GM23338 (cell line): Measurements from ENCODE around the gene MTMR1. TPM values are rescaled to one million over a fixed set of nuclear protein-coding genes. Genes with fewer than 3 reads are reported as not detected.

Source experiments
- ATAC-seq: fragments of 200-7000 bp; cut with Tn5 transposase; 3 replicates; pipeline ENCODE4 v1.9.1; 2020
- DNase-seq: peaks from one replicate; pipeline ENCODE4 v3.0.0-alpha.2; 2015; ENCODE audit warnings: low spot score
- H2AFZ ChIP-seq: fragments of 200-600 bp; sonication (generic); 2 replicates; pipeline ENCODE4 v1.8.0; 2016; ENCODE audit warnings: antibody characterized with exemption, mild to moderate bottlenecking, moderate library complexity
- H3F3A ChIP-seq: fragments of 200-600 bp; sonication (generic); replicated peaks from 2 replicates; pipeline ENCODE4 v1.8.0; 2017; ENCODE audit warnings: antibody characterized with exemption, mixed run types, low read depth
- H3K27ac ChIP-seq: fragments of 200-600 bp; sonication (generic); 2 replicates; pipeline ENCODE4 v1.6.1; 2016; ENCODE audit warnings: low read depth
- H3K27me3 ChIP-seq: fragments of 200-600 bp; sonication (generic); 2 replicates; pipeline ENCODE4 v1.8.0; 2016; ENCODE audit warnings: mild to moderate bottlenecking, mixed run types, moderate library complexity; ENCODE audit not compliant: insufficient read depth
- H3K36me3 ChIP-seq: fragments of 200-600 bp; sonication (generic); 2 replicates; pipeline ENCODE4 v1.8.0; 2016; ENCODE audit warnings: mild to moderate bottlenecking; ENCODE audit not compliant: insufficient read depth
- H3K4me1 ChIP-seq: fragments of 200-600 bp; sonication (generic); 2 replicates; pipeline ENCODE4 v1.8.0; 2016; ENCODE audit warnings: mild to moderate bottlenecking, moderate library complexity; ENCODE audit not compliant: insufficient read depth
- H3K4me2 ChIP-seq: fragments of 200-600 bp; sonication (generic); 2 replicates; pipeline ENCODE4 v1.7.1; 2017; ENCODE audit warnings: mixed run types
- H3K4me3 ChIP-seq: fragments of 200-600 bp; sonication (generic); 2 replicates; pipeline ENCODE4 v1.6.1; 2016; ENCODE audit warnings: mixed run types
- H3K79me2 ChIP-seq: fragments of 200-600 bp; sonication (generic); replicated peaks from 2 replicates; pipeline ENCODE4 v1.8.0; 2017; ENCODE audit warnings: mild to moderate bottlenecking; ENCODE audit not compliant: insufficient read depth
- H3K9me2 ChIP-seq: fragments of 200-600 bp; sonication (generic); 2 replicates; pipeline ENCODE4 v1.8.0; 2017; ENCODE audit not compliant: insufficient read depth
- H4K20me1 ChIP-seq: fragments of 200-600 bp; sonication (generic); replicated peaks from 2 replicates; pipeline ENCODE4 v1.8.0; 2017; ENCODE audit warnings: mild to moderate bottlenecking; ENCODE audit not compliant: insufficient read depth
- H3K27ac Mint-ChIP-seq: 2 replicates; pipeline ENCODE4 v1.8.0; 2020; ENCODE audit warnings: inconsistent platforms, mild to moderate bottlenecking, moderate library complexity, mixed read lengths
- H3K27me3 Mint-ChIP-seq: 3 replicates; pipeline ENCODE4 v1.8.0; 2022; ENCODE audit warnings: low read depth, mild to moderate bottlenecking, moderate library complexity, mixed read lengths, inconsistent platforms; ENCODE audit not compliant: insufficient read depth, poor library complexity
- H3K36me3 Mint-ChIP-seq: 3 replicates; pipeline ENCODE4 v1.8.0; 2021; ENCODE audit warnings: low read depth, mild to moderate bottlenecking, inconsistent platforms, moderate library complexity, mixed read lengths
- H3K4me1 Mint-ChIP-seq: 3 replicates; pipeline ENCODE4 v1.8.0; 2020; ENCODE audit warnings: mild to moderate bottlenecking, inconsistent platforms, mixed read lengths
- H3K4me3 Mint-ChIP-seq: 3 replicates; pipeline ENCODE4 v1.8.0; 2021; ENCODE audit warnings: moderate library complexity, mild to moderate bottlenecking, inconsistent platforms, mixed read lengths
- H3K9me3 Mint-ChIP-seq: 3 replicates; pipeline ENCODE4 v1.8.0; 2020; ENCODE audit warnings: moderate library complexity, mild to moderate bottlenecking, inconsistent platforms, mixed read lengths
- CREB1 ChIP-seq: fragments of 250-450 bp; sonication (Bioruptor Pico); IDR thresholded peaks from 2 replicates; pipeline ENCODE4 v1.5.0; 2020; ENCODE audit warnings: low read depth, mild to moderate bottlenecking, moderate library complexity
- EZH2 ChIP-seq: fragments of 200-600 bp; sonication (generic); IDR thresholded peaks from one replicate; pipeline ENCODE4 v1.8.0; 2017; ENCODE audit warnings: antibody characterized with exemption, mild to moderate bottlenecking, low read depth; ENCODE audit not compliant: unreplicated experiment
- EZH2phosphoT487 ChIP-seq: fragments of 200-600 bp; sonication (generic); IDR thresholded peaks from one replicate; pipeline ENCODE4 v1.8.1; 2018; ENCODE audit warnings: antibody characterized with exemption; ENCODE audit not compliant: unreplicated experiment
- JUNB ChIP-seq: IDR thresholded peaks from one replicate; pipeline ENCODE4 v1.6.1; 2016; ENCODE audit warnings: antibody characterized with exemption; ENCODE audit not compliant: unreplicated experiment
- NANOG ChIP-seq: IDR thresholded peaks from 2 replicates; pipeline ENCODE4 v1.6.1; 2016; ENCODE audit warnings: antibody characterized with exemption, borderline replicate concordance
- STAT1 ChIP-seq: IDR thresholded peaks from one replicate; pipeline ENCODE4 v1.6.1; 2016; ENCODE audit warnings: antibody characterized with exemption; ENCODE audit not compliant: unreplicated experiment
- ZNF331 ChIP-seq: fragments of 250-450 bp; sonication (Bioruptor Pico); IDR thresholded peaks from 2 replicates; pipeline ENCODE4 v1.5.0; 2020; ENCODE audit warnings: low read depth, mild to moderate bottlenecking, moderate library complexity
- polyA plus RNA-seq: library from polyadenylated mRNA; unstranded; fragments of >200 nt; fragmentation: Nextera tagmentation; extraction: Ambion mirVana; gene quantifications from 2 replicates; pipeline ENCODE4 v1.2.1, GENCODE V29; 2016
- total RNA-seq: library from RNA; depleted of rRNA; stranded (reverse); fragments of >200 nt; shearing (Covaris generic); gene quantifications from 2 replicates; pipeline ENCODE4 v1.2.3, GENCODE V29; 2014
- TF ChIP-seq, protein P1 (sequence below): IDR thresholded peaks from 2 replicates; pipeline ENCODE4 v1.6.1; 2016; ENCODE audit warnings: antibody characterized with exemption
- TF ChIP-seq, protein P2 (sequence below): IDR thresholded peaks from one replicate; pipeline ENCODE4 v1.6.1; 2018; ENCODE audit warnings: antibody characterized with exemption; ENCODE audit not compliant: unreplicated experiment
- TF ChIP-seq, protein P3 (sequence below), 2 experiments: fragments of 200-600 bp in 1 of 2; sonication (generic) in 1 of 2; conservative IDR thresholded peaks; 2 replicates each; pipeline versions ENCODE4 v1.5.1 to v1.6.1; 2016 to 2017; ENCODE audit warnings: antibody characterized with exemption in 2 of 2, low read depth in 2 of 2, mild to moderate bottlenecking in 2 of 2, moderate library complexity in 1 of 2
- TF ChIP-seq, protein P4 (sequence below): fragments of 250-450 bp; sonication (Bioruptor Pico); IDR thresholded peaks from 2 replicates; pipeline ENCODE4 v1.5.0; 2020; ENCODE audit warnings: mild to moderate bottlenecking, moderate library complexity

MTMR1 gene
- total and polyA plus RNA-seq, 2 experiments from 2014 or later = 4.5 to 19.1 TPM

DNA sequence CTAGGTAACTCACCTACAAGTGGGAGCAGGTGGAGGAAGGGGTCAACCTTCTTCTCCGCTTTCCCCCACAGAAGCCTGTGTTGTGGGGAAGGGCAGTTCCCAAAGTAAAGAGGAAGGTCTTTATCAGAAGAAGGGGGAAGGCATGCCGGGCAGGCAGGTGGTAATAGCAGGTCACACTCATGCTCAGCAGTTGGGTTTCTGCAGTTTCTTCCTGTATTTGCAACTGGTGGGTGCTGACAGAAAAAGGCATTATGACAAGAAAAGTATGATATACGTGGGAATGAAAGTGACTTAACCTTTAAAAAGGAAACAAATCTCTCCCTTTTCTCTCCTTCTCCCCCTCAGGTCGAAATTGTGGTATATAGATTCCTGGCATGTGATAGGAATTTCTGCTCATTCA, 3.7 kb downstream of the MTMR1 start:
- Histone ChIP-seq H3K4me1 (peaks cover 14% of the 10 kb centered on the region), H4K20me1 (no peaks in the 10 kb centered on the region), H3K4me2 (no peak overlapping the region), H3K4me3 (no peak overlapping the region), H3K9me2 (no peaks in the 10 kb centered on the region), H3K36me3 (no peaks in the 10 kb centered on the region), H3K79me2 (peaks cover 11% of the 10 kb centered on the region; the same call in 1 of the 2 replicates), H2AFZ (no peak overlapping the region), H3K27ac (no peak overlapping the region), H3F3A (no peaks in the 10 kb centered on the region), H3K27me3 (no peaks in the 10 kb centered on the region)
- H3K9me3 Mint-ChIP-seq = no peaks in the 10 kb centered on the region
- no peak overlapping the region for H3K27ac Mint-ChIP-seq
- peaks cover 20% of the 10 kb centered on the region for H3K4me1 Mint-ChIP-seq
- H3K4me3 Mint-ChIP-seq = no peak overlapping the region
- no peaks in the 10 kb centered on the region for H3K36me3 Mint-ChIP-seq
- TF ChIP-seq JUNB = no peak
- TF ChIP-seq, protein P1, sequence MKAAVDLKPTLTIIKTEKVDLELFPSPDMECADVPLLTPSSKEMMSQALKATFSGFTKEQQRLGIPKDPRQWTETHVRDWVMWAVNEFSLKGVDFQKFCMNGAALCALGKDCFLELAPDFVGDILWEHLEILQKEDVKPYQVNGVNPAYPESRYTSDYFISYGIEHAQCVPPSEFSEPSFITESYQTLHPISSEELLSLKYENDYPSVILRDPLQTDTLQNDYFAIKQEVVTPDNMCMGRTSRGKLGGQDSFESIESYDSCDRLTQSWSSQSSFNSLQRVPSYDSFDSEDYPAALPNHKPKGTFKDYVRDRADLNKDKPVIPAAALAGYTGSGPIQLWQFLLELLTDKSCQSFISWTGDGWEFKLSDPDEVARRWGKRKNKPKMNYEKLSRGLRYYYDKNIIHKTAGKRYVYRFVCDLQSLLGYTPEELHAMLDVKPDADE = no peak
- TF ChIP-seq CREB1 = no peak
- TF ChIP-seq ZNF331 (CRISPR knock-in tag) = no peak
- no peak for TF ChIP-seq EZH2
- TF ChIP-seq STAT1 = no peak
- TF ChIP-seq, protein P2, sequence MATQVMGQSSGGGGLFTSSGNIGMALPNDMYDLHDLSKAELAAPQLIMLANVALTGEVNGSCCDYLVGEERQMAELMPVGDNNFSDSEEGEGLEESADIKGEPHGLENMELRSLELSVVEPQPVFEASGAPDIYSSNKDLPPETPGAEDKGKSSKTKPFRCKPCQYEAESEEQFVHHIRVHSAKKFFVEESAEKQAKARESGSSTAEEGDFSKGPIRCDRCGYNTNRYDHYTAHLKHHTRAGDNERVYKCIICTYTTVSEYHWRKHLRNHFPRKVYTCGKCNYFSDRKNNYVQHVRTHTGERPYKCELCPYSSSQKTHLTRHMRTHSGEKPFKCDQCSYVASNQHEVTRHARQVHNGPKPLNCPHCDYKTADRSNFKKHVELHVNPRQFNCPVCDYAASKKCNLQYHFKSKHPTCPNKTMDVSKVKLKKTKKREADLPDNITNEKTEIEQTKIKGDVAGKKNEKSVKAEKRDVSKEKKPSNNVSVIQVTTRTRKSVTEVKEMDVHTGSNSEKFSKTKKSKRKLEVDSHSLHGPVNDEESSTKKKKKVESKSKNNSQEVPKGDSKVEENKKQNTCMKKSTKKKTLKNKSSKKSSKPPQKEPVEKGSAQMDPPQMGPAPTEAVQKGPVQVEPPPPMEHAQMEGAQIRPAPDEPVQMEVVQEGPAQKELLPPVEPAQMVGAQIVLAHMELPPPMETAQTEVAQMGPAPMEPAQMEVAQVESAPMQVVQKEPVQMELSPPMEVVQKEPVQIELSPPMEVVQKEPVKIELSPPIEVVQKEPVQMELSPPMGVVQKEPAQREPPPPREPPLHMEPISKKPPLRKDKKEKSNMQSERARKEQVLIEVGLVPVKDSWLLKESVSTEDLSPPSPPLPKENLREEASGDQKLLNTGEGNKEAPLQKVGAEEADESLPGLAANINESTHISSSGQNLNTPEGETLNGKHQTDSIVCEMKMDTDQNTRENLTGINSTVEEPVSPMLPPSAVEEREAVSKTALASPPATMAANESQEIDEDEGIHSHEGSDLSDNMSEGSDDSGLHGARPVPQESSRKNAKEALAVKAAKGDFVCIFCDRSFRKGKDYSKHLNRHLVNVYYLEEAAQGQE = no peak
- TF ChIP-seq, protein P3, sequence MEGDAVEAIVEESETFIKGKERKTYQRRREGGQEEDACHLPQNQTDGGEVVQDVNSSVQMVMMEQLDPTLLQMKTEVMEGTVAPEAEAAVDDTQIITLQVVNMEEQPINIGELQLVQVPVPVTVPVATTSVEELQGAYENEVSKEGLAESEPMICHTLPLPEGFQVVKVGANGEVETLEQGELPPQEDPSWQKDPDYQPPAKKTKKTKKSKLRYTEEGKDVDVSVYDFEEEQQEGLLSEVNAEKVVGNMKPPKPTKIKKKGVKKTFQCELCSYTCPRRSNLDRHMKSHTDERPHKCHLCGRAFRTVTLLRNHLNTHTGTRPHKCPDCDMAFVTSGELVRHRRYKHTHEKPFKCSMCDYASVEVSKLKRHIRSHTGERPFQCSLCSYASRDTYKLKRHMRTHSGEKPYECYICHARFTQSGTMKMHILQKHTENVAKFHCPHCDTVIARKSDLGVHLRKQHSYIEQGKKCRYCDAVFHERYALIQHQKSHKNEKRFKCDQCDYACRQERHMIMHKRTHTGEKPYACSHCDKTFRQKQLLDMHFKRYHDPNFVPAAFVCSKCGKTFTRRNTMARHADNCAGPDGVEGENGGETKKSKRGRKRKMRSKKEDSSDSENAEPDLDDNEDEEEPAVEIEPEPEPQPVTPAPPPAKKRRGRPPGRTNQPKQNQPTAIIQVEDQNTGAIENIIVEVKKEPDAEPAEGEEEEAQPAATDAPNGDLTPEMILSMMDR (conservative IDR thresholded peaks at IDR 0.05; ENCODE audit: low read depth in 2 of 2) = no peak
- no peak for TF ChIP-seq NANOG
- TF ChIP-seq, protein P4, sequence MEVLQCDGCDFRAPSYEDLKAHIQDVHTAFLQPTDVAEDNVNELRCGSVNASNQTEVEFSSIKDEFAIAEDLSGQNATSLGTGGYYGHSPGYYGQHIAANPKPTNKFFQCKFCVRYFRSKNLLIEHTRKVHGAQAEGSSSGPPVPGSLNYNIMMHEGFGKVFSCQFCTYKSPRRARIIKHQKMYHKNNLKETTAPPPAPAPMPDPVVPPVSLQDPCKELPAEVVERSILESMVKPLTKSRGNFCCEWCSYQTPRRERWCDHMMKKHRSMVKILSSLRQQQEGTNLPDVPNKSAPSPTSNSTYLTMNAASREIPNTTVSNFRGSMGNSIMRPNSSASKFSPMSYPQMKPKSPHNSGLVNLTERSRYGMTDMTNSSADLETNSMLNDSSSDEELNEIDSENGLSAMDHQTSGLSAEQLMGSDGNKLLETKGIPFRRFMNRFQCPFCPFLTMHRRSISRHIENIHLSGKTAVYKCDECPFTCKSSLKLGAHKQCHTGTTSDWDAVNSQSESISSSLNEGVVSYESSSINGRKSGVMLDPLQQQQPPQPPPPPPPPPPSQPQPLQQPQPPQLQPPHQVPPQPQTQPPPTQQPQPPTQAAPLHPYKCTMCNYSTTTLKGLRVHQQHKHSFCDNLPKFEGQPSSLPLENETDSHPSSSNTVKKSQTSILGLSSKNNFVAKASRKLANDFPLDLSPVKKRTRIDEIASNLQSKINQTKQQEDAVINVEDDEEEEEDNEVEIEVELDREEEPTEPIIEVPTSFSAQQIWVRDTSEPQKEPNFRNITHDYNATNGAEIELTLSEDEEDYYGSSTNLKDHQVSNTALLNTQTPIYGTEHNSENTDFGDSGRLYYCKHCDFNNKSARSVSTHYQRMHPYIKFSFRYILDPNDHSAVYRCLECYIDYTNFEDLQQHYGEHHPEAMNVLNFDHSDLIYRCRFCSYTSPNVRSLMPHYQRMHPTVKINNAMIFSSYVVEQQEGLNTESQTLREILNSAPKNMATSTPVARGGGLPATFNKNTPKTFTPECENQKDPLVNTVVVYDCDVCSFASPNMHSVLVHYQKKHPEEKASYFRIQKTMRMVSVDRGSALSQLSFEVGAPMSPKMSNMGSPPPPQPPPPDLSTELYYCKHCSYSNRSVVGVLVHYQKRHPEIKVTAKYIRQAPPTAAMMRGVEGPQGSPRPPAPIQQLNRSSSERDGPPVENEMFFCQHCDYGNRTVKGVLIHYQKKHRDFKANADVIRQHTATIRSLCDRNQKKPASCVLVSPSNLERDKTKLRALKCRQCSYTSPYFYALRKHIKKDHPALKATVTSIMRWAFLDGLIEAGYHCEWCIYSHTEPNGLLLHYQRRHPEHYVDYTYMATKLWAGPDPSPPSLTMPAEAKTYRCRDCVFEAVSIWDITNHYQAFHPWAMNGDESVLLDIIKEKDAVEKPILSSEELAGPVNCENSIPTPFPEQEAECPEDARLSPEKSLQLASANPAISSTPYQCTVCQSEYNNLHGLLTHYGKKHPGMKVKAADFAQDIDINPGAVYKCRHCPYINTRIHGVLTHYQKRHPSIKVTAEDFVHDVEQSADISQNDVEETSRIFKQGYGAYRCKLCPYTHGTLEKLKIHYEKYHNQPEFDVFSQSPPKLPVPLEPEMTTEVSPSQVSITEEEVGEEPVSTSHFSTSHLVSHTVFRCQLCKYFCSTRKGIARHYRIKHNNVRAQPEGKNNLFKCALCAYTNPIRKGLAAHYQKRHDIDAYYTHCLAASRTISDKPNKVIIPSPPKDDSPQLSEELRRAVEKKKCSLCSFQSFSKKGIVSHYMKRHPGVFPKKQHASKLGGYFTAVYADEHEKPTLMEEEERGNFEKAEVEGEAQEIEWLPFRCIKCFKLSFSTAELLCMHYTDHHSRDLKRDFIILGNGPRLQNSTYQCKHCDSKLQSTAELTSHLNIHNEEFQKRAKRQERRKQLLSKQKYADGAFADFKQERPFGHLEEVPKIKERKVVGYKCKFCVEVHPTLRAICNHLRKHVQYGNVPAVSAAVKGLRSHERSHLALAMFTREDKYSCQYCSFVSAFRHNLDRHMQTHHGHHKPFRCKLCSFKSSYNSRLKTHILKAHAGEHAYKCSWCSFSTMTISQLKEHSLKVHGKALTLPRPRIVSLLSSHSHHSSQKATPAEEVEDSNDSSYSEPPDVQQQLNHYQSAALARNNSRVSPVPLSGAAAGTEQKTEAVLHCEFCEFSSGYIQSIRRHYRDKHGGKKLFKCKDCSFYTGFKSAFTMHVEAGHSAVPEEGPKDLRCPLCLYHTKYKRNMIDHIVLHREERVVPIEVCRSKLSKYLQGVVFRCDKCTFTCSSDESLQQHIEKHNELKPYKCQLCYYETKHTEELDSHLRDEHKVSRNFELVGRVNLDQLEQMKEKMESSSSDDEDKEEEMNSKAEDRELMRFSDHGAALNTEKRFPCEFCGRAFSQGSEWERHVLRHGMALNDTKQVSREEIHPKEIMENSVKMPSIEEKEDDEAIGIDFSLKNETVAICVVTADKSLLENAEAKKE (CRISPR knock-in tag) = no peak
- TF ChIP-seq EZH2phosphoT487 = no peak
- ATAC-seq (no peak), DNase-seq (no peak)
- H3K27me3 Mint-ChIP-seq = peaks cover 3% of the 10 kb centered on the region
